HEK293 (cell line): ENCODE measurements around the gene FBXL7.

Experiments
- CTCF ChIA-PET: fragments of 350-600 bp; formaldehyde crosslinking; extraction: SDS; loops from one replicate; lab custom pipeline; 2021; ENCODE audit warnings: antibody characterized with exemption; lab: Yijun Ruan, JAX
- POLR2A ChIA-PET: fragments of 300-600 bp; formaldehyde crosslinking; extraction: SDS; loops from one replicate; lab custom pipeline; 2020; ENCODE audit warnings: antibody characterized with exemption, inconsistent platforms; lab: Yijun Ruan, JAX
- H3K27ac ChIP-seq: fragments of 200-500 bp; sonication (Bioruptor generic); 2 replicates; pipeline ENCODE4 v1.5.1; 2014; ENCODE audit warnings: low read depth, low read length, control low read depth, inconsistent platforms; ENCODE audit errors: extremely low read depth
- H3K36me3 ChIP-seq, 2 experiments: fragments of 200-500 bp in 1 of 2; sonication (Bioruptor generic) in 1 of 2; 1 replicate in 1 of 2; 2 replicates in 1 of 2; pipeline ENCODE4 v1.5.1; 2014 to 2017; ENCODE audit warnings: inconsistent platforms in 2 of 2, low read length in 2 of 2; ENCODE audit not compliant: control insufficient read depth in 2 of 2, insufficient read depth in 1 of 2
- H3K4me1 ChIP-seq: fragments of 200-500 bp; sonication (Bioruptor generic); 2 replicates; pipeline ENCODE4 v1.5.1; 2014; ENCODE audit warnings: mild to moderate bottlenecking, low read length, inconsistent platforms; ENCODE audit not compliant: control insufficient read depth, insufficient read depth
- H3K4me3 ChIP-seq: 2 replicates; pipeline ENCODE4 v1.5.1; 2011; ENCODE audit warnings: low read depth, mild to moderate bottlenecking, control low read depth, low read length, moderate library complexity
- H3K9me3 ChIP-seq: fragments of 200-500 bp; sonication (Bioruptor generic); 2 replicates; pipeline ENCODE4 v1.5.1; 2014; ENCODE audit warnings: low read depth, low read length, inconsistent platforms; ENCODE audit not compliant: control insufficient read depth, insufficient read depth
- IKZF3 ChIP-seq: fragments of 450-650 bp; IDR thresholded peaks from 2 replicates; pipeline ENCODE4 v1.5.0; 2018; ENCODE audit warnings: missing biosample characterization, mild to moderate bottlenecking, missing genetic modification characterization, moderate library complexity
- REPIN1 ChIP-seq: fragments of 450-650 bp; formaldehyde crosslinking; IDR thresholded peaks from 2 replicates; pipeline ENCODE4 v1.5.1; 2017; ENCODE audit warnings: missing biosample characterization, missing genetic modification characterization, low read depth
- TRIM28 ChIP-seq: IDR thresholded peaks from 2 replicates; pipeline ENCODE4 v1.6.1; 2011; ENCODE audit warnings: low read length, control low read depth, borderline replicate concordance
- ZBTB48 ChIP-seq: fragments of 450-650 bp; formaldehyde crosslinking; IDR thresholded peaks from 2 replicates; pipeline ENCODE4 v1.5.1; 2016; ENCODE audit warnings: missing biosample characterization, missing genetic modification characterization
- ZFP41 ChIP-seq: fragments of 450-650 bp; formaldehyde crosslinking; IDR thresholded peaks from 2 replicates; pipeline ENCODE4 v1.5.1; 2016; ENCODE audit warnings: missing biosample characterization, missing genetic modification characterization, borderline replicate concordance
- ZNF221 ChIP-seq: fragments of 450-650 bp; formaldehyde crosslinking; IDR thresholded peaks from 2 replicates; pipeline ENCODE4 v1.5.1; 2017; ENCODE audit warnings: missing biosample characterization, missing genetic modification characterization, borderline replicate concordance
- ZNF529 ChIP-seq: fragments of 450-650 bp; formaldehyde crosslinking; IDR thresholded peaks from 2 replicates; pipeline ENCODE4 v1.5.1; 2017; ENCODE audit warnings: missing genetic modification characterization, missing biosample characterization; ENCODE audit not compliant: insufficient replicate concordance
- ZNF555 ChIP-seq: fragments of 450-650 bp; formaldehyde crosslinking; conservative IDR thresholded peaks from 2 replicates; pipeline ENCODE4 v1.5.1; 2017; ENCODE audit warnings: missing biosample characterization, mild to moderate bottlenecking, missing genetic modification characterization, inconsistent platforms
- ZNF830 ChIP-seq: fragments of 450-650 bp; IDR thresholded peaks from 2 replicates; pipeline ENCODE4 v1.5.0; 2018; ENCODE audit warnings: missing biosample characterization, missing genetic modification characterization, low read depth, mild to moderate bottlenecking, moderate library complexity
- ZSCAN5A ChIP-seq: fragments of 450-650 bp; formaldehyde crosslinking; IDR thresholded peaks from 2 replicates; pipeline ENCODE4 v1.5.1; 2016; ENCODE audit warnings: missing biosample characterization, missing genetic modification characterization

Gene FBXL7

DNA sequence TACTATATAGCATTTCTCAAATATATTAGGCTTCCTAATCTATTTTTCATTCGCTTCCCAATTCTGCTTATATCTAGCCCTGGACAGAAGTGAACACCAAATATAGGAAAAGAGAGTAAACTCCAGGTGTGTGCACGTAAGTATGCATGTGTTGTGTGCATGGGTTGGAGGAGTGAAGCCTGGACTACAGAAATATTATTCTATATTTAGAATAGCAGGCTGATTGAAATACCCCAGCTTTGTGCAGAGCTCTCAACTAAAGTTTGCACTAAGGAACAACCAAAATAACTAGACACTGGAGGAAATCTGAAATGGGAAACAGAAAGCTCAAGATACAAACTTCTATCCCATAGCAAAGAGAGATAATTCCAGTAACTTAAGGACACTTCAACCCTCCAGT lies 480.9 kb downstream of the FBXL7 start:
- no peak overlapping the region for H3K4me3 ChIP-seq
- POLR2A ChIA-PET, result no interaction called here
- H3K4me1 ChIP-seq, result no peaks in the 10 kb centered on the region
- CTCF ChIA-PET, result interaction anchor here (0.7 kb wide), 1 partner anchor 8 kb away, joined by 3 read pairs; no protein-coding TSS in a partner anchor
- H3K9me3 ChIP-seq, result no peaks in the 10 kb centered on the region
- no peak for TF ChIP-seq ZSCAN5A
- TF ChIP-seq ZBTB48 (tag by site-specific recombination), result no peak
- TF ChIP-seq ZNF221 (tag by site-specific recombination), result no peak
- no peak for TF ChIP-seq REPIN1 (tag by site-specific recombination)
- TF ChIP-seq TRIM28, result no peak
- TF ChIP-seq ZNF529 (tag by site-specific recombination), result no peak
- H3K36me3 ChIP-seq, result no peaks in the 10 kb centered on the region
- H3K27ac ChIP-seq, result no peak overlapping the region

DNA sequence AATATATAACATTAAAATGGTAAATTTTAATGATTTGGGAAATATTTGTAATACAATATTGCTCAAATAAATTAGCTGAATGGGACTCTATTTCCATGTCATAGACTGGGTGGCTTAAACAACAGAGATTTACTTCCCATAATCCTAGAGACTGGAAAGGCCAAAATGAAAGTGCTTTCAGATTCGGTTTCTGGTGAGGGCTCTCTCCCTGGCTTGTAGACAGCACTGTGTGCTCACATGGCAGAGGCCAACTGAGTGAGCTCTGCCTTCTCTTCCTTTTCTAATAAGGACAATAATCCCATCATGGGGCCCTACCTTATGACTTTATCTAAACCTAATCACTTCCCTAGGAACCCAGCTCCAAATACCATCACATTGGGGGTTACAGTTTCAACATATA lies 483.4 kb downstream of the FBXL7 start:
- Histone ChIP-seq H3K4me3 (no peak overlapping the region), H3K27ac (no peak overlapping the region), H3K9me3 (no peaks in the 10 kb centered on the region), H3K4me1 (no peaks in the 10 kb centered on the region), H3K36me3 (no peaks in the 10 kb centered on the region)
- TF ChIP-seq IKZF3 (tag by site-specific recombination), result no peak
- no peak for TF ChIP-seq ZFP41
- no peak for TF ChIP-seq ZNF830 (tag by site-specific recombination)
- no peak for TF ChIP-seq ZNF555
- POLR2A ChIA-PET, result no interaction called here
- CTCF ChIA-PET, result interaction anchor here (0.7 to 1.0 kb wide), 2 partner anchors 21 to 616 kb away, joined by 3 read pairs; no protein-coding TSS in a partner anchor
